T-helper 2 cell treated with Interferon-gamma antibody and Interleukin-4, amounts not matched to agents 5 μg/mL and 100 μg/mL, for 36 hours (primary cell): ENCODE results near the gene VPS37C.

Experiments
- DNase-seq: peaks from one replicate; pipeline ENCODE4 v3.0.0; 2021; ENCODE audit warnings: low spot score
- H3K27ac Mint-ChIP-seq: one replicate; pipeline ENCODE4 v1.8.0; 2021; ENCODE audit warnings: mild to moderate bottlenecking, mixed read lengths
- H3K27me3 Mint-ChIP-seq: one replicate; pipeline ENCODE4 v1.8.0; 2021; ENCODE audit warnings: low read depth, mixed read lengths
- H3K36me3 Mint-ChIP-seq: one replicate; pipeline ENCODE4 v1.8.0; 2021; ENCODE audit warnings: low read depth, mixed read lengths
- H3K4me1 Mint-ChIP-seq: one replicate; pipeline ENCODE4 v1.8.0; 2021; ENCODE audit warnings: low read depth, mixed read lengths
- H3K4me3 Mint-ChIP-seq: one replicate; pipeline ENCODE4 v1.8.0; 2022; ENCODE audit warnings: mild to moderate bottlenecking, moderate library complexity, mixed read lengths
- H3K9me3 Mint-ChIP-seq: one replicate; pipeline ENCODE4 v1.8.0; 2021; ENCODE audit warnings: mixed read lengths

Gene VPS37C

GRCh38 chr11:61142424-61142823 is 18.8 kb downstream of the VPS37C start:
- no peaks in the 10 kb centered on the region for H3K9me3 Mint-ChIP-seq
- H3K36me3 Mint-ChIP-seq = no peaks in the 10 kb centered on the region

DNA sequence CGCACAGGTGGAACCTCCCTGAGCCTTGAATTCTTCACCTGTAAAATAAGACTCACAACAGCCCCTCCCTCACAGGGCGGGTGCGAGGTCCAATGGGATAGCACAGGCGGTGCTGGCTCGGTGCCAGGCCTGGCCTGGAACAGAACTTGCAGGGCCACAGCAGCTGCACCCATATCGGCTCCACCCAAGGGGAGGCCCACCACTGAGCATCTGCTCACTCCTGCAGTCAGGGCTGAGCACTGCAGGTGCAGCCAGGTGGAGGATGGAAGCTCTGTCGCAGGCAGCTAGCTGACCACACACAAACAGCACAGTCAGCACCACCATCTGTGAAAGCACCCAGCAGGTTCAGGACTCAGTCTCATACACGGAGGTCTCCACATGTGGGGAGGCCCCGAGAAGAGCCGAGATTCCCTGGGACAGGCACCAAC is 19.6 kb downstream of the VPS37C start:
- Mint-ChIP-seq H3K36me3 (peaks cover 4% of the 10 kb centered on the region), H3K27me3 (no peaks in the 10 kb centered on the region), H3K9me3 (no peaks in the 10 kb centered on the region)

More at GRCh38 chr11:61142424-61142823, 18.8 kb downstream of the VPS37C start:
- DNase-seq = no peak
- H3K4me3 Mint-ChIP-seq = no peak overlapping the region
- H3K27ac Mint-ChIP-seq = peak overlapping the region; percentile 10
- peaks cover 2% of the 10 kb centered on the region for H3K4me1 Mint-ChIP-seq
- no peaks in the 10 kb centered on the region for H3K27me3 Mint-ChIP-seq

GRCh38 chr11:61140416-61140815 is 20.8 kb downstream of the VPS37C start:
- no peaks in the 10 kb centered on the region for H3K9me3 Mint-ChIP-seq
- no peaks in the 10 kb centered on the region for H3K4me1 Mint-ChIP-seq

More for the DNA sequence above, 19.6 kb downstream of the VPS37C start:
- no peak overlapping the region for H3K4me3 Mint-ChIP-seq
- no peak overlapping the region for H3K27ac Mint-ChIP-seq
- no peaks in the 10 kb centered on the region for H3K4me1 Mint-ChIP-seq
- DNase-seq = no peak

DNA sequence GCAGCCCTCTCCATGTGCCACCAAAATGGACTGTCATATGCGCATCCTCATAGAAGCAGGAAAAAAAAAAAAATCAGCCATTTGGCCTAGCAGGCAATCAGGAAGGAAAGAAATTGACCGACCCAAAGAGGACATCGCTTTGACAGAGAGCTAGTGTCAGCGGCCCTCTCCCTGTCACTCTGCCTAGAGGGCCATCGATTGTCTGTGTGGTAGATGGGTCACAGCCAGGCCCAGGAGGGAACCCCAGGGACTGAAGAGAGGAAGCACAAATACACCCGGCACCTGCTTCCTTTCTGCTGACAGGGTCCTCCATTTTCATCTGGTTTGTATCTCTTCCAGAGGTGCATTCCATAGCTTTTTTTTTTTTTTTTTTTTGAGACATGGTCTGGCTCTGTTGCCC is 21.8 kb downstream of the VPS37C start:
- no peak overlapping the region for H3K27ac Mint-ChIP-seq
- H3K27me3 Mint-ChIP-seq = no peaks in the 10 kb centered on the region
- no peak overlapping the region for H3K4me3 Mint-ChIP-seq
- H3K9me3 Mint-ChIP-seq = no peaks in the 10 kb centered on the region
- DNase-seq = no peak
- no peaks in the 10 kb centered on the region for H3K4me1 Mint-ChIP-seq
- H3K36me3 Mint-ChIP-seq = peaks cover 4% of the 10 kb centered on the region

More at GRCh38 chr11:61140416-61140815, 20.8 kb downstream of the VPS37C start:
- no peak for DNase-seq
- Mint-ChIP-seq H3K4me3 (no peak overlapping the region), H3K27ac (no peak overlapping the region), H3K36me3 (peaks cover 4% of the 10 kb centered on the region), H3K27me3 (no peaks in the 10 kb centered on the region)

DNA sequence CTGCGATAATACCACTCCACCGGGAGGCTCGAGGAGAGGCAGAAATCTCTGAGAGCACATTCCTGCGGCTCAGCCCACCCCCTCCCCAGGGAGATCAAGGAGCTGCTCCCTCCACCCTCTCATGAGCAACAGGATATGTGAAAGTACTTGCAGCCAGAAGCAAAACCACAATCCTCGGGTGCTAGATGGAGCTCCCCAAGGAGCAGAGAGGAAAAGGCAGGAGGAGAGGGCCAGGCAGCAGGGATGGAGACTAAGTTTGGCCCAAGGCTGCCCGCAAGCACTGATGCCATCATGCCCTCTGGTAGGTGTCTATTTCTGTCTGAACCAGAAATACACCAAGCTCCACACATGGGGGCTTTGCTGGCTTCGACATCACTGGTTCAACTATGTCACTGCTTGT is 22.3 kb downstream of the VPS37C start:
- Mint-ChIP-seq H3K36me3 (peaks cover 4% of the 10 kb centered on the region), H3K27ac (no peak overlapping the region), H3K9me3 (no peaks in the 10 kb centered on the region), H3K4me1 (no peaks in the 10 kb centered on the region), H3K4me3 (no peak overlapping the region), H3K27me3 (no peaks in the 10 kb centered on the region)
- DNase-seq = no peak

DNA sequence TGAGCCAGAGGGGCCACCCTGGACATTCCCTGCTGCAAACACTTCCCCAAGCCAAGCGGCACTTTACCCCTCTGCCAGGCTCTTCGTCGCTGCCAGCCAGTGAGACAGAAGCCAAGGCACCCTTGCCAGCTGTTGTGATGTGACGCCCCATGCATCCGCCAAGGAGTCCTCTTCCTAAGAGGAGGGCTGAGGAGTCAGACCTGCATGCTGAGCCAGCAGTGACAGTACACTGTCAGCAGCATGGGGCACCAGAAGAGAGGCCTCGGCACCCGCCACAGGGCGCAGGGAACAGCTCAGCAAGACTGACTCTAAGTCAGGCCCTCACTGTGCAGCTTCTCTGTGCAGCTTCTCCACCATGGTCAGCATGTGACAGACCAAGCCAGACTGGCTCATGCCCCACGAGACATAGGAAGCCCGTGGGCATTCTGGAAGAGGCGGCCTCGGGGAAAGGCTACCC is 26.4 kb downstream of the VPS37C start:
- H3K27me3 Mint-ChIP-seq = no peaks in the 10 kb centered on the region
- H3K36me3 Mint-ChIP-seq = peaks cover 4% of the 10 kb centered on the region
- peaks cover 3% of the 10 kb centered on the region for H3K4me1 Mint-ChIP-seq
- no peak overlapping the region for H3K27ac Mint-ChIP-seq
- H3K9me3 Mint-ChIP-seq = no peaks in the 10 kb centered on the region
- H3K4me3 Mint-ChIP-seq = no peak overlapping the region
- DNase-seq = no peak

DNA sequence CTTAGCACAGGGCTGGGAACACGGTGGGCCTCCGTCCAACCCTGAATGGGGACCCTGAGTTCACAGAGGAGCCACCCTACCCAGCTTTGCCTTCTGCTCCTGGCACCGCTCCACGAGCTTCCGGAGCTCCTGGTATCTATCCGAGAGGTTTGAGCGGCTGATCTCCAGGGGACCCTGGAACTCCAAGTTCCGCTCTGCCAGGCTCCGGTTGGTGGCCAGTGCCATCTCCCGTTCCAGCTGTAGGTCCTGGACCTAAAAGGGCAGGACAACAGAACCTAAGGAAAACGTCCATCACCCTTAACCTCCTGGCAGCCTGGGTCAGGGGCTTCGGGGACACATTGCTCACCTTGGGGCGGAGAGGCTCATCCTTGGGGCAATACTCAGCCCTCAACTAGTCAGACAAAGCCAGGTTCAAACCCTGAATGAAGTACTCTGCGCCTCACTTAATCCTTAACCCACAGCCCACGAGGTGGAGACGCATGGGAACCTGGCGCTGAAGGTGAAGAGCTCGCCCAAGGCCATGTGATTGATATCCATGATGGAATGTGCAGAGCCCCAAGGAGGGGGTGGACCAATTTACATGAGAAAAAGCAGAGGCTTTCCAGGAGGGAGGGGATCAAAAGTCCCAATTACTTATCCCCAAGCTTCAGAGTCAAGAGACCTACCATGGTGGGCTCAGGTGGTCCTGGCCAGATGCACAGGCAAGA is 27.1 kb downstream of the VPS37C start:
- DNase-seq = no peak
- H3K27ac Mint-ChIP-seq = no peak overlapping the region
- H3K4me1 Mint-ChIP-seq = peaks cover 7% of the 10 kb centered on the region
- H3K4me3 Mint-ChIP-seq = no peak overlapping the region
- H3K36me3 Mint-ChIP-seq = peaks cover 5% of the 10 kb centered on the region
- H3K27me3 Mint-ChIP-seq = no peaks in the 10 kb centered on the region
- H3K9me3 Mint-ChIP-seq = no peaks in the 10 kb centered on the region

GRCh38 chr11:61133145-61133544 is 28.1 kb downstream of the VPS37C start:
- Mint-ChIP-seq H3K36me3 (peaks cover 6% of the 10 kb centered on the region), H3K4me1 (peaks cover 12% of the 10 kb centered on the region), H3K27ac (no peak overlapping the region), H3K27me3 (no peaks in the 10 kb centered on the region), H3K4me3 (no peak overlapping the region), H3K9me3 (no peaks in the 10 kb centered on the region)
- DNase-seq = no peak

DNA sequence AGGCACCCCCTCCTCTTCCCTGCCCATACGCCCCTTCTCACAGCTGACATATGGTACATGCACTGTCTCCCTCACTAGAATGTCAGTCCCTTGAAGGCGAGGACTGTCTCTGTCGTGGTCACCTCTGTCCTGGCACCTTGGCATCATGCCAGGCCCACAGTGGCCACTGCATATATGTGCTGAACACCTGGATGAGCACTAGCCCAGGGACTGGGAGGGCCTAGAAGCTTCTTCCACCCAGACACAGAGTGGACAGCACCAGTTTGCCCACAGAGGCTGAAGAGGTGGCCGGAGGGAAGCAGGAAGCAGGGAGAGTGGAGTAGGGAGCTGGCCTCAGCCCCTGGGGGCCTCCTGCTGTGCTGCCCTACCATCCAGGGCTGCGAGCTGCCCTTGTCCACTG is 28.6 kb downstream of the VPS37C start:
- no peaks in the 10 kb centered on the region for H3K9me3 Mint-ChIP-seq
- peaks cover 11% of the 10 kb centered on the region for H3K36me3 Mint-ChIP-seq
- peaks cover 12% of the 10 kb centered on the region for H3K4me1 Mint-ChIP-seq
- H3K27ac Mint-ChIP-seq = no peak overlapping the region
- no peak overlapping the region for H3K4me3 Mint-ChIP-seq
- DNase-seq = no peak
- no peaks in the 10 kb centered on the region for H3K27me3 Mint-ChIP-seq

DNA sequence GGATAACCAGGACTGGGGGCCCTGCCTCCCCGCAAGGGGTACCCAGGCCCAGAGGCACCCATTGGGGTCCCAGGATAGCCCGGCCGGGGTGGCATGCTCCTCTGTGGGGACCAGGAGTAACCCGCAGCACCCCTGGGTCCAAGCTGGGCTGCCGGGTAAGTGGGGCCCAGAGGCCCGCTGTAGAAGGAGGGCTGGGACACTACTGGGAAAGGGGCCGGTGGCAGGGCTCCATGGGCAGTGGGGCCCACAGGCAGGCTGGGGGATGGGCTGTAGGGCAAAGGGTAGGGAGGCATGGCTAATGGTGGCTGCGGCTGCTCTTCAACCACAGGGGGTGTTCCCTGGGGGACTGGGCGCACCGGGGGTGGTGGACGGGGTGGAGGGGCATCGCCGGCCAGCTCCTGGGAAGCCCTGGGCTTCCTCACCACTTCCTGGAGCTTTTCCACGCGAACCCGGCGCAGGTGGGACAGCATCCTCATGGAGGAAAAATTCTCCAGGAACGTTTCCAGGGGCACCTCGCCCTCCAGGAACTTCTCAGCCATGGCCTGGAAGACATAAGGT is 29.1 kb downstream of the VPS37C start:
- H3K4me3 Mint-ChIP-seq = no peak overlapping the region
- no peaks in the 10 kb centered on the region for H3K9me3 Mint-ChIP-seq
- no peak overlapping the region for H3K27ac Mint-ChIP-seq
- peaks cover 14% of the 10 kb centered on the region for H3K4me1 Mint-ChIP-seq
- no peak for DNase-seq
- H3K36me3 Mint-ChIP-seq = peaks cover 15% of the 10 kb centered on the region
- H3K27me3 Mint-ChIP-seq = no peaks in the 10 kb centered on the region

DNA sequence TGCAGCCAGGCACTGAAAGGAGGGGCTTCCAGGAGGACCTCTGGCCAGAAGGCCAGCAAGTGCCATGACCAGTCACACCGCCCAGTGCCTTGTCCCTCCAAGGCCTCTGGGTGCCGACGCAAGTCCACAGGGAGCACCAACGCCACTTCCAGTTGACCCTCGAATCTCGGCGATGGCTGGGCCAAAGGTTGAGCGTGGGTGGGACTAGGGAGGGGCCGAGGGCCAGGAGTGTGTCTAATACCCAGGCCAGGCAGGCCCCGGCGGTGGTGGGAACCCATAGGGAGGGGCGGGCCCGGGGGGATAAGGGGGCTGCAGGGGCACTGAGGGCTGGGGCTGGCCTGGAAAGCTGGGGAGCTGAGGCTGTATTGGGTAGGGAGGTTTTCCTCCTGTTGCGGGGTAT is 29.6 kb downstream of the VPS37C start:
- Mint-ChIP-seq H3K36me3 (peaks cover 18% of the 10 kb centered on the region), H3K27me3 (no peaks in the 10 kb centered on the region), H3K9me3 (no peaks in the 10 kb centered on the region), H3K4me3 (no peak overlapping the region), H3K27ac (no peak overlapping the region), H3K4me1 (peaks cover 15% of the 10 kb centered on the region)
- DNase-seq = no peak

DNA sequence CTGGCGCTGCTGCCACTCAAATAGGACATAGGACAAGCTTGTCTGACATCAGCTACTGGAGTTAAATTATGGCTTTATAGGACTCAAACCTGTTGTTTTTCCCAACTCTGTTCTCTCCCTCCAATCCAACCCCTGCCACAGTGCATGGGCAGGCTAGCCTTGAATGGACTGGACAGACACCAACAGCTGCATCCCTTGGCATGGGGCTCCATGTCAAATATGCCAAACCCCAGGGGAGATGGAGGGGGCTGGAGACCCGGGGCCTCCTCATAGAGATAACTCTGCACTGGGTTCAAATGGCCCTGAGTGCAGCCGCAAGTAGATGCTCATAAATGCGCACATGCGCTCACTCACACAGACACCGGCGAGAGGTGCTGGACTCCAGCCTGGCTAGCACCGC is 30.0 kb downstream of the VPS37C start:
- Mint-ChIP-seq H3K9me3 (no peaks in the 10 kb centered on the region), H3K36me3 (peaks cover 22% of the 10 kb centered on the region), H3K27me3 (no peaks in the 10 kb centered on the region), H3K4me3 (no peak overlapping the region), H3K27ac (no peak overlapping the region), H3K4me1 (peaks cover 16% of the 10 kb centered on the region)
- no peak for DNase-seq

DNA sequence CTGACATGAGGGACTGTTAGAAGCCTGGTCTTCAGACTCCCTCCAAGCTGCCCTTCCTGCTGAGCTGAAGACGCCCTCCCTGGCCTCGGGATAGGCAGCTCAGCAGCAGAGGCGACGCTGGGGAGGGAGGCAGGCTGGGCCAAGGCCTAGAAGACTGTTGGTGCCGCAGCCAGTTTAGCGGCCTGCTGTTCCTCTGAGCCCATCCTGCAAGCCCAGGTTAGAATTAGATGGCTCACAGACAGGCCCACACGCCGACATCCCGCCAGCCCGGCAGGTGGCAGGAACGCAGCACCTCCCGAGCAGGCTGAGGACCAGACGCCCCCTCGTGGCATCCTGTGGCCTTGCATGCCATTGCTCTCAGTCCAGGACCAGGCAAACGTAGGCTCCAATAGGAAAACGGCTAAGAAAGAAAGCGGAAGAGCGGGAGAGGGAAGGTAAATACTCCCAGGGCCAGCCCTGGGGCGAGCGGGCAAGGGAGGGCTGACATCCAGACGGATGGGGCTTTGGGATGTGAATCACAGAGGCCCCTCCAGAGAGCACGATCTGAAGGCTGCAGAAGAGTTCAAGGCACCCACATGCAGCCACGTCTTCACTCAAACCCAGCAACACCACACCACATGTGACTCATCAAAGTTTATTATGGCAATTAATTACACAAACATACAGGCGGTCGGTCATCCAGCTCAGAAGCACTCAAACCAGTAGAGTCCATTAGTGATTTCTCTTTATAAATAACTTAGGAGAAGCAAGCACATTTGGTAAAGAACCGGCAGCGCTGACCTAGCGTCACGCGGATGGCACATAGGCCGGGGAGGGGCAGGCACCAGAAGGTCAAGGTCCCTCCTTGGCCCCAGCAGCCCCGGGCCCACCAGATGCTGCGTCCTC is 31.3 kb downstream of the VPS37C start:
- peak overlapping the region; percentile 32 for H3K4me3 Mint-ChIP-seq
- H3K27ac Mint-ChIP-seq = peak overlapping the region; percentile 79
- H3K27me3 Mint-ChIP-seq = no peaks in the 10 kb centered on the region
- H3K36me3 Mint-ChIP-seq = peaks cover 29% of the 10 kb centered on the region
- peak; percentile 84 for DNase-seq
- H3K9me3 Mint-ChIP-seq = no peaks in the 10 kb centered on the region
- peaks cover 18% of the 10 kb centered on the region for H3K4me1 Mint-ChIP-seq
